Femur (tissue), 1 donor: Measurements from ENCODE around the gene IFI30.

ENCODE experiments used
- DNase-seq: peaks from one replicate; pipeline ENCODE4 v3.0.0-alpha.2; 2017

Gene IFI30

DNA sequence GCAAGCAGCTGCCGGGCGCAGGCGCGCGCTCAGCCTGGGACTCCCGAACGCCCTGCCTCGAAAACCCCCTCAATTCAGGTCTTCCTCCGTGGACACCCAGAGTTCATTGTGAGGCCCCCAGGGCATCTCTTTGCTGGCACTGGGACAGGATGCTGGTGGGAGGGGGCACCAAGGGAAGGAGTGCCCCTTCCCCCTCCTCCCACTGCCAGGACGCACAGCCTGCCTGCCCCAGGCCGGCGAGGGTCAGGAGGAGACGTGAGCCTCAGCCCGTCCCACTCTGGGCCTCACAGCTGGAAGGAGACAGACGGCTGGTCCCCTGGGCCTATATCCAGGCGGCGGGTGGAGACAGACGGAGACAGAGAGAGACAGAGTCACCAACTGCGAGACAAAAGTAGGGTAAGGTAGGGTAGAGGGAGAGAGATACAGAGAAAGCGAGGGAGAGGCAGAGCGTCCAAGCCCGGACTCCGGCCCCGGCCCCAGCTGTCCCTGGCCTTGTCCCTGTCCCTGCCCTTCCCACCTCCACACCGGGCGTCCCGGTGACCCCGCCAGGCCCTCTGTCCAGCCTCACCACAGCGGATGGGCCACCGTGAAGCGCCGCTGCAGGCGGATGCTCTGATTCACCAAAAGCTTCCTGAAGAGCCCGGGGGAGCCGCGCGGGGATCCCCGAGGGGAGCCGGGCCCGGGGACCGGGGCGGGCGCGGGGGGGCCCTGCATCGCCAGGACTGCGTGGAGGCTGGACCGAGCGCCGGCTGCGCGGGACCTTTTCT is 52.3 kb downstream of the IFI30 start, which contains the start of gene PDE4C:
Gene PDE4C (minus strand): TSS at position 737 of the 767 bp plus-strand sequence. CDS start 23 bp downstream, at position 714.
- DNase-seq: no peak

DNA sequence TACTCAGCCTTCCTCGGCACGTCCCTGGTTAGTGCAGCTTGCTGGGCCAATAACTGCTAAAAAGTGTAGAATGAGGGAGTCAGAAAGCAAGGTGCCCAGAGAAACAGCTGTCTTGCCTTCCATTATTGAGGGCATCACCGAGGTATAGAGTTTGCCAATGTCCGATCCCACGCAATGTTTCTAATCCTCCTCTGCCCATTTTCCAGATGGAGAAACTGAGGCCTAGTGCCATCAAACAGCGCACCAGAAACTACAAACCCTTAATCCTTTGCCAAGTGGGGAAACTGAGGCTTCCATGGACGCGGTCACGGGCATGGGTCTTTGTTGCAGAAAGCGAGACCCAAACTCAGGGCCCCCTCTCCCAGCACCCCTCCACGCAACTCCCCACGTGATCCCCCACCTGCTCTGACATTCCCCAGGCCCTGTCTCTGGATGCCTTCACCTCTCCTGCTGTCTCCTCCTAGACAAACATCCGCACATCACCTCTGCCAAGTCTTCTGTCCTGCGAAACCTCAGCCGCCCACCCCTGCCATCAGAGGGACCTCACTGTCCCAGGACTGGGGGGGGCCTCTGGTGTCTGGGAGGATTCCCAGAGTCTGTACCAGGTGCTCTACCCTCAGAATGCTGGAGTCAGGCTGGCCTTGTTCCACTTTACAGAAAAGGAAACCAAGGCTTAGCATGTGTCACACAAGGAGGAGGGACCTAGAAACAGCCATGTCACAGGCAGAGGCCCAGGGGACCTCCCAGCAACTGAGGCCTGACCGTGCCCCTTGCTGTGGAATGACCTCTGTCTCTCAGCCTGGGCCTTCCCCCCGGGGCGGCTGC is 53.6 kb downstream of the IFI30 start:
- no peak for DNase-seq
